Panc1 (cell line): ENCODE measurements around the gene SERHL2.

ENCODE experiments used
- REST ChIP-seq, 2 experiments: IDR thresholded peaks; 2 replicates each; pipeline ENCODE4 v1.6.1; 2011 to 2012; ENCODE audit warnings: low read depth in 2 of 2, control low read depth in 1 of 2, low read length in 1 of 2, mild to moderate bottlenecking in 1 of 2, moderate library complexity in 1 of 2; ENCODE audit not compliant: insufficient read depth in 1 of 2
- TF ChIP-seq, protein P1 (sequence below): fragments of 450-650 bp; IDR thresholded peaks from 2 replicates; pipeline ENCODE4 v1.5.1; 2017; ENCODE audit warnings: mild to moderate bottlenecking

- TF ChIP-seq, protein P1, sequence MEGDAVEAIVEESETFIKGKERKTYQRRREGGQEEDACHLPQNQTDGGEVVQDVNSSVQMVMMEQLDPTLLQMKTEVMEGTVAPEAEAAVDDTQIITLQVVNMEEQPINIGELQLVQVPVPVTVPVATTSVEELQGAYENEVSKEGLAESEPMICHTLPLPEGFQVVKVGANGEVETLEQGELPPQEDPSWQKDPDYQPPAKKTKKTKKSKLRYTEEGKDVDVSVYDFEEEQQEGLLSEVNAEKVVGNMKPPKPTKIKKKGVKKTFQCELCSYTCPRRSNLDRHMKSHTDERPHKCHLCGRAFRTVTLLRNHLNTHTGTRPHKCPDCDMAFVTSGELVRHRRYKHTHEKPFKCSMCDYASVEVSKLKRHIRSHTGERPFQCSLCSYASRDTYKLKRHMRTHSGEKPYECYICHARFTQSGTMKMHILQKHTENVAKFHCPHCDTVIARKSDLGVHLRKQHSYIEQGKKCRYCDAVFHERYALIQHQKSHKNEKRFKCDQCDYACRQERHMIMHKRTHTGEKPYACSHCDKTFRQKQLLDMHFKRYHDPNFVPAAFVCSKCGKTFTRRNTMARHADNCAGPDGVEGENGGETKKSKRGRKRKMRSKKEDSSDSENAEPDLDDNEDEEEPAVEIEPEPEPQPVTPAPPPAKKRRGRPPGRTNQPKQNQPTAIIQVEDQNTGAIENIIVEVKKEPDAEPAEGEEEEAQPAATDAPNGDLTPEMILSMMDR = no peak
- TF ChIP-seq REST (IDR thresholded peaks at IDR 0.05; ENCODE audit: insufficient read depth in 1 of 2, low read depth in 2 of 2, low read length in 1 of 2) = no peak
Measured at GRCh38 chr22:42608136-42608822, 54.5 kb downstream of the SERHL2 start.
